Activated CD8-positive, alpha-beta memory T cell treated with anti-CD3 and anti-CD28 coated beads, Interleukin-2, amount 50 U/mL, for 1 hour (primary cell): ENCODE measurements around the gene IL34.

ENCODE experiments used
- DNase-seq: peaks from one replicate; pipeline ENCODE4 v3.0.0-alpha.2; 2020; ENCODE audit errors: extremely low read depth

IL34 gene

DNA sequence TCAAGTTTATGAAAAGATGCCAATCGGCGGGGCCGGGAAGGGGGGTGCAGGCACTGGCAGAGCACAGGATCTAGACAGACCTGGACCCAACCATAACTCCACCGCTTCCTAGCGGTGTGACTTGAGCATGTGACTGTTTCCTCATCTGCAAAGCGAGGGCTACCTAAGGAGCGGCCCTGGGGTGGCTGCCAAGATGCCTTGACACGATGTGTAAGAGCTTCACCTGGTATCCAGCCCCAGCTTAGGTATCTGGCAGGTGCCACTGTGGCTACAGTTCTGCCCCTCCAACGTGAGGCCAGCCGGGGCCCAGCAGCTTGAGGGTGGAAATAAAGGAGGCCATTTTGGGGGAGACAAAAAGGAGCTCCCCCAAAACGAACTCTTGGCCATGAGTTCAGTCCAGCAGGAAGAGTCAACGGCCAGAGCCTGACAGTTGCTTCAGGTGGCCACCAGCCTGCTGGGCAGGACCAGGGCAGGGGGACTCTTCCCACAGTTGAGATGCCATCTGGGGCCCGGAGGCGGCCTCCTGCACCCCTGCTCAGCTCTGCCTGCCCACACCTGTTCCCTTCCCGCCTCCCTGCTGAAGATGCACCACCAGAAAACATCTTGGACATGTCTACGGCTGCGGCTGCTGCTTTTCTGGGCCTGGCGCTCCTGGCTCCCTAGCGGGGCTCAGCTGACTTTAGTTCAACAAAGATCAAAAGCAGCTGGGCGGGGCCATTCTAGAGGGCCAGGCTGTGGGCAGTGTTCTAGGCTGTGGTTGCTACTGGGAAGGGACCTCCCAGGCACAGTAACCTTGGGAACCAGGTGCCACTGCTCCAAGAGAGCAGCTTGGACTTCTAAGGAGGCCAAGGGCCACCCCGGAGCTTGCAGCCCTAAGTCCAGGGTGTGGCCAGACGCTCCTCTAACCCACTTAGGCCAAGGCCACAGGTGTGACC lies 42.9 kb downstream of the IL34 start:
- no peak for DNase-seq

DNA sequence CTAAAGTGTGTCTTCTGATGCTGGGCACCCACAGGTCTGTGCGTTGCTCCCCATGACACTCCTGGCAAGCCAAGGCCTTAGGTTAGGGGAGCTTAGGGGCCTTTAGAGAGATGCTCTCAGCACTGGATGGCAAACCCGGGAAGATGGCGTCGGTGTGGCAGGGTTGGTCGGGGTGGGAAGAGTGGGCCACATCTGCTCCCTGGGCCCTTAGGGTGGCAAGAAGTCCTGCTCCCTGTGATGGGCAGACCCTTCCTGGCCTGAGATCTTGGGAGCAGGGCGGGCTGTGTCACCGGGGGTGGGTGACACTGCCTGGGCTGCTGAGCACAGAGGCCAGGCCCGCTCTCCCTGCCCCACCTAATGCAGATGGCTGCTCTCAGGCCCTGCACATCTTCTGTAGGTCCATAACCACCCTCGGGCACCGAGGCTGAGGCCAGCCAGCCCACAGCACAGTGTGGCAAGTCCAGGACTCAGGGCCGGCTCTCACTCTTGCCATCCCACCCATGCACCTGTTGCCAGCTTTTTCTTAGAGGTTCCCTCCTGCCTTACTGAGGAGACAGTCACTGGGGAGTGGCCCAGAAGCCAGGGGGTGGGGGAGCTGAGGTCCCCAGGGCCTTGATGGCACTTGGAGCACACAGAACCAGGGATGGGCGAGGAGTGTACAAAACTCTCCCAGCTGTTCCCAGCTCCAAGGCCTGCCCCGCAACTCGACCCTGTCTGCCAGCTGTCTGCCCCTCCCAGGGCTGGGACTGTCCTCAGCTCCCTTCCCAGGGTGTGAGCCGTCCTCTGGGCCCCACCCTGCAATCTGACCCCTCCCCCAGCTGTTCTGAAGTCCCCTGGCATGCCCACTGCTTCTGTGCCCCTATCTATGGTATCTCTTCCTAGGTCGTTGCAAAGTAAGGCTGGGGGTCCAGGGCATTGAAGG lies 43.9 kb downstream of the IL34 start:
- no peak for DNase-seq

DNA sequence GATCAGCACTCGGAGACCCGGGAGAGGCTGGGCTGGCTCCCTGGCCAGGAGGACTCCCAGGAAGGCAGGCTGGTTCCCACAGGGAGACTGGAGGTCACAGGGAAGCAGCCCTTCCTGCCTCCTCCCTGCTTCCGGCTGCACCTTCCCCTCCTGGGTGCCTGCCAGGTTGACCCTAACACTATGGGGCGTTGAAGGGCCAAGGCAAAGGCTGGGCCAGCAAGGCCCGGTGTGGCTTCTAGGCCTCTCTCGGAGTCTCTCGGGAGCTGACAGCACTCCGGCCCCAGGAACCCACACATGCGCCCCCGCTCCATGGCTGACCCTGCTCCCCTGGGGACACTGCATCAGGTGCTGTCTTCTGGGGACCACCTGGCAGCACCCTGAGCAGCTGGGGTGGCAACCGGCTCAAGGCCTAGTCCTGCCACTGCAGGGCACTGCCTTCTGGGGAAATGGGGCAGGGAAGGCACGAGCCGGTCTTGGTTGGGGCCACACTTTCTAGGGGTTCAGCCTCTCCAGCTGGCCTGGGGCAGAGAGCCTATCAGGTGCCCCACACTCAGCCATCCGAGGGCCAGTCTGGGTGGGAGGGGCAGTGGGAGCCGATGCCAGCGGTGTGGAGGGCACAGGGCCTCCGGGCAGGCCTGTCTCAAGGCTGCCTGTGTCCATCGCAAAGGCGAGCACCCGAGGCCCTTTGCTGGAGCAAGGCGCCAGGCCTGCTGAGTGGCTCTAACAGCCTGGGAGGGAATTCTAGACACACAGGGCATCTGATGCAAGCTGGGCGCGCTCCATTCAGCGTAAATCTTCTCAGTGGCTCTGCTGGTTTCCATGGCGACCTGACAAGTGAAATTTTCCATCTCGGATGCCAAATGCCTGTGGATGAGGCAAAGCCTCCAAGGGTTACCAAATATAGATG lies 45.1 kb downstream of the IL34 start:
- DNase-seq: no peak

- no peak for DNase-seq
Observed at GRCh38 chr16:70692130-70692872, 45.9 kb downstream of the IL34 start.

GRCh38 chr16:70692873-70693671 lies 46.7 kb downstream of the IL34 start:
- DNase-seq: no peak

GRCh38 chr16:70694088-70694867 lies 47.9 kb downstream of the IL34 start:
- no peak for DNase-seq

DNA sequence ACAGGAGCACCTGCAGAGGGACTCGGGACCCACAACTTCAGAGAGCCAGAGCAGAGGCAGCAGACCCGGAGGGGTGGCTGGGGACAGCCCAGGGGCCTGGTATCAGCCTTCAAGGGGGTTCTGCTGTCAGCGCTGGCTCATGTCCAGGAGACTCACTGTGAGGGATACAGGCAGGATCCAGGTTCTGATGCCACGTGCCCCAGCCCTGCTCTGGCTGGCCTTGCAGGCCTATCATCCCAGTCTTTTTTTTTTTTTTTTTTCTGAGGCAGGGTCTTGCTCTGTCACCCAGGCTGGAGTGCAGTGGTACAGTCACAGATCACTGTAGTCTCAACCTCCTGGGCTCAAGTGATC lies 48.5 kb downstream of the IL34 start:
- DNase-seq: no peak

DNA sequence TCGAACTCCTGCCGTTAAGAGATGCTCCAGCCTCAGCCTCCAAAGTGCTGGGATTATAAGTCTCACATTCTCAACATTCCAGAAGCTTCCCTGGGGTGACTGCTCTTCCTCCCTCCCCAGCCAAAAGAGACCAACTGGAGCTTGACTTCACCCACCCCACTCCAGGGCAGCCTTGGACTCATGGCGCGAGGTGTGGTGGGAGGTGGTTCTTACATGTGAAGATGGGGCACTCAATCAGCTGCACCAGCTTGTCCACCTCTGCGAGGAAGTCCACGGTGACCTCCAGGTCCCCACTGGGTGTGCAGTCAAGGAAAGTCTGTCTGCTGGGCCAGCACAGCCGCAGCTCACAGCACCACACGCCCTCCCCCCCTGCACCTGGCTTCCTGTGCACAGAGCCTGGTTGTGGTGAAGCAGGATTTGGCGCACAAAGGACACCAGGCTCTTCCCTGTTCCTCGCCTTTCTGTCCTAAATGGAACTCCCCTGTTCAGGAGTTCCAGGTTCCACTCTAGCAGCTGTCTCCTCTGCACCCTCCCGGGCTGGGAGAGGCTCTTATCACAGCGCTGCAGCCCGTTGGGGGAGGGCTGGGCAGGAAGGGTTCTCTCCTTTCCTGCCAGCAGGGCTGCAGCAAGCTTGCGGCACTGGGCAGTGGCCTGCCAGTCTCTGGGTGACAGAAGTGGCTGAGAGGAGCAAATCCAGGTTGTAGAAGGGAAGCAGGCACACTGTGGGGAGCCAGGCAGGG lies 49.1 kb downstream of the IL34 start:
- DNase-seq: no peak

DNA sequence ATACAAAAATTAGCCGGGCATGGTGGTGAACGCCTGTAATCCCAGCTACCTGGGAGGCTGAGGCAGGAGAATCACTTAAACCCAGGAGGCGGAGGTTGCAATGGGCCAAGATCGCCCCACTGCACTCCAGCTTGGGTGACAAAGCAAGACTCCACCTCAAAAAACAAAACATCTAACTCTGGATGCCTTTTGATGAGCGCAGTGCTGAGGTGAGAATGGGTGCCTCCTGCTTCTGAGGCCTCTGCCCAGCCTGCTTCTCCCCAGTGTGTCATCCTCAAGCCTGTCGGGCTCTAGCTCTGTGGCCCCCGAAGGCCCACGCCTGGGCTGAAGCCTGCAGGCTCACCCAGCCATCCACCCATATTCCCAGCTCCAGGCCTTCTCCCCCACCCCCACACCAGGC lies 50.0 kb downstream of the IL34 start:
- no peak for DNase-seq

- DNase-seq: no peak
Observed at GRCh38 chr16:70696952-70697593, 50.7 kb downstream of the IL34 start.

DNA sequence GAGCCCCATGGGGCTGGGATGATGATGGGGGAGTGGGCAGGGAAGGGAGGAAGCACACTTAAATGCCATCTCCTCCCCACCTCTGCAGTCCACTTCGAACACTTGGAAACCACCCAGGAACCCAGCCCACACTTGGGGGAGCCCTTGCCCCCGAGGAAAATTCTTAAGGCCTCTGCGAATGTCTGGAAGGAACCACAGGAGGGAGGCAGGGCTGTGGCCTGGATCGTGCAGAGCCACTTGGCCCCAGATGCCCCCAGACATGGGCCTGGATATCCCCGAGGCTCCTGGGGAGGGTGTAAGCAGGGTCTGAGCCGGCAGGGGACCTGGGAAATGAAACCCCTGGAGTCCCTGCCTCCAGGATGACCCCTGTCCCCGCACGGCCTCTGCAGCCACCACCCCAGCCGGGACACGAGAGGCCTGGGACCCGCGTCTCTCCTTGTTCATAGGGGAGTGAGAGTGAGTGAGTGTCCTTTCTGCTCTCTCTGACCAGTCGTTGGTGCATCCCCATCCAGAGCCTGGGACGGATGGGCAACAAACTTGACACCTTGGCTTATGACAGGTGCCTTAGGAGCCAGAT lies 51.3 kb downstream of the IL34 start:
- DNase-seq: no peak

GRCh38 chr16:70698901-70699300 lies 52.5 kb downstream of the IL34 start:
- DNase-seq: no peak

GRCh38 chr16:70699696-70700095 lies 53.3 kb downstream of the IL34 start:
- no peak for DNase-seq

- DNase-seq: no peak
Observed at GRCh38 chr16:70700101-70701020, 54.0 kb downstream of the IL34 start.

DNA sequence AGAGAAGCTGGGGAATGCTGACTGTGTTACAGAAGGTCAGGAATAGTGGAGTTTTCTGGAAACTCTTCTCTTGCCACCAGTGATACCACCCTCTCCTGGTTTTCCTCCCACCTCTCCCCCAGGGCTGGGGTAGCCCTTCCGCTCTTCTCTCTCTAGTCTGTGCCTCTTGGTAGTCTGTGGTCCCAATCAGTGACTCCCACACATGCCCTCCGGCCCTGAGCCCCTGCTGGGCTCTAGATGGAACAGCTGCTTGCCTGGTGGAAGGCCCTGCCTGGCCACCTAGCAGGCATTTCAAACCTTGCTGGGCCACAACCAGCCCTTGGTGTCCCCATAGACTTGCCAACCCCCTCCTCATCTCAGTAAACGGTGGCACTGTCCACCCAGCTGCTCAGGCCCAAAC lies 54.7 kb downstream of the IL34 start:
- no peak for DNase-seq

DNA sequence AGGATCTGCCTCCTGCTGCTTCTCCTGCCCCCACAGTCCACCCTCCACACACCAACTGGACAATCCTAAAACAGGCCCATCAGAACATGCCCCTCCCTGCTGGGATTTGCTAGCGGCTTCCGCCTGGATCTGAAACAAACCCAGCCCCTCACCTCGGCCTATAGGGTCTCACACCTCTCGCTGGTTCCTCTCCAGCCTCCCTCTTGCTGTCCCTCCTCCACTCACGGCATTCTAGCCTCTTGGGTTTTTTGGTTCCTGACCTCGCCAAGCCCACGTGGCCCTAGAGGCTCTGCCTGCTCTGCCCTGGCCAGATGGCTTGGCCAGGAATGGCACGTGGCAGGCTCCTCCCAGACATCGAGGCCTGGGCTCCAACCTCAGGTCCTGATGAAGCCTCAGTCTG lies 55.2 kb downstream of the IL34 start:
- no peak for DNase-seq

GRCh38 chr16:70701998-70702397 lies 55.6 kb downstream of the IL34 start:
- no peak for DNase-seq
